Pons (tissue), 1 donor: ENCODE measurements around the gene DDIT4.
"Not testable (repeated sequence)": the region's sequence is repeated elsewhere in the genome, so short reads cannot be mapped to it uniquely, and the experiment has no call there.

Experiments used
- DNase-seq: peaks from one replicate; pipeline ENCODE4 v3.0.0-alpha.2; 2016; ENCODE audit warnings: low spot score

The DDIT4 gene

GRCh38 chr10:72273410-72274212, at the start of gene DDIT4:
Gene DDIT4, plus strand, starts transcription at chr10:72273924. Its CDS starts 293 bp downstream, at chr10:72274217.
- DNase-seq = peak; percentile 98

GRCh38 chr10:72224191-72224590, 49.5 kb upstream of the DDIT4 start:
- not testable (repeated sequence) for DNase-seq

- DNase-seq = no peak
Measured at GRCh38 chr10:72226418-72227027, 47.2 kb upstream of the DDIT4 start.

- DNase-seq = no peak
Measured at GRCh38 chr10:72227826-72228225, 45.9 kb upstream of the DDIT4 start.

GRCh38 chr10:72228318-72228751, 45.4 kb upstream of the DDIT4 start:
- DNase-seq = no peak

GRCh38 chr10:72229261-72230251, 44.2 kb upstream of the DDIT4 start:
- DNase-seq = no peak

- DNase-seq = no peak
Measured at GRCh38 chr10:72233621-72234020, 40.1 kb upstream of the DDIT4 start.

GRCh38 chr10:72234560-72235095, 39.1 kb upstream of the DDIT4 start:
- DNase-seq = no peak

GRCh38 chr10:72235544-72236279, 38.0 kb upstream of the DDIT4 start:
- DNase-seq = no peak

- DNase-seq = no peak
Measured at GRCh38 chr10:72238392-72239175, 35.1 kb upstream of the DDIT4 start.

- DNase-seq = no peak
Measured at GRCh38 chr10:72239409-72239808, 34.3 kb upstream of the DDIT4 start.

- no peak for DNase-seq
Measured at GRCh38 chr10:72240371-72240770, 33.4 kb upstream of the DDIT4 start.

- no peak for DNase-seq
Measured at GRCh38 chr10:72241691-72242252, 32.0 kb upstream of the DDIT4 start.

- peak; percentile 68 for DNase-seq
Measured at GRCh38 chr10:72242675-72243074, 31.0 kb upstream of the DDIT4 start.

GRCh38 chr10:72243822-72244437, 29.8 kb upstream of the DDIT4 start:
- DNase-seq = no peak

- no peak for DNase-seq
Measured at GRCh38 chr10:72244573-72245038, 29.1 kb upstream of the DDIT4 start.

GRCh38 chr10:72245949-72246525, 27.7 kb upstream of the DDIT4 start:
- DNase-seq = no peak

GRCh38 chr10:72248468-72249151, 25.1 kb upstream of the DDIT4 start:
- DNase-seq = peak; percentile 92
